ENCODE data around the gene RIN2. TPM values are rescaled to one million over a fixed set of nuclear protein-coding genes. Genes with fewer than 3 reads are reported as not detected.

RIN2 gene
- total and polyA plus RNA-seq, 9 of the 15 experiments (the other 6 are each of a cell fraction or from before 2014, with no cell fraction given): 0.09 TPM; not detected in 8

DNA sequence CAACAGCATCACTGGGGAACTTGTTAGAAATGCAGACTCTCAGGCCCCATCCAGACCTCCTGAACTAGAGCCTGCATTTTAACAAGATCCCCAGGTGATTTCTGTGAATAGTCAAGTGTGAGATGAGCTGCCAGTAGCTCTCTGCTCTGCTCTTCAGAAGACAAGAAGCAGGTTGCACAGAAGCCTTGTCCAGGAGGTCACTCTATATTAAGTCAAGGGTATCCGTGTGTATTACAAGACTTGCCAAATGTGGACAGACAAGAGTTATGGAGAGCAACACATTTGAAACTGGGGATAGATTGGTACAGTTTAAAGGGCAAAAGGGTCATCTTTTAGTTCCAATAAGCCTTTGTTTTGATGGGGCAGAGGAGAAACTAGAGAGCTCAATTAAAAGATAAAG is 23.2 kb upstream of the RIN2 start:
- Histone ChIP-seq H3K9me1 (ENCODE audit: control insufficient read depth, insufficient read depth, low read length) (no peaks in the 10 kb centered on the region), H4K20me1 (replicated peaks; ENCODE audit: control insufficient read depth, insufficient read depth, low read length) (no peaks in the 10 kb centered on the region), H3K27ac (ENCODE audit: extremely low read depth, low read depth, low read length) (no peak overlapping the region), H3K9me3 (replicated peaks; ENCODE audit: control insufficient read depth, insufficient read depth, low read depth, low read length) (no peaks in the 10 kb centered on the region), H2AFZ (ENCODE audit: low read depth, low read length) (no peak overlapping the region), H3K36me3 (ENCODE audit: control insufficient read depth, insufficient read depth, low read length) (no peaks in the 10 kb centered on the region), H3K79me2 (ENCODE audit: control insufficient read depth, insufficient read depth, low read length) (no peaks in the 10 kb centered on the region), H3K4me1 (replicated peaks in 1 of 2; ENCODE audit: control insufficient read depth in 2 of 2, insufficient read depth in 2 of 2, low read length in 2 of 2) (no peaks in the 10 kb centered on the region), H3K27me3 (ENCODE audit: control insufficient read depth in 2 of 2, insufficient read depth in 2 of 2, low read length in 2 of 2) (no peaks in the 10 kb centered on the region; a peak in 1 of 5 replicates), H3K4me2 (ENCODE audit: insufficient read depth, low read length) (no peak overlapping the region), H3K4me3 (no peak overlapping the region), H3K9ac (ENCODE audit: insufficient read depth in 1 of 2, low read depth in 2 of 2, low read length in 2 of 2) (no peak overlapping the region)
- DNase-seq (ENCODE audit: extremely low read depth in 1 of 4, low spot score in 3 of 4) (no peak), FAIRE-seq (no peak), ATAC-seq (no peak)
- ChIA-PET POLR2A (interaction anchor here (0.6 kb wide), 1 partner anchor 211 kb away, joined by 3 read pairs; no protein-coding TSS in a partner anchor), CTCF (ENCODE audit: low intra/inter-chr PET ratio) (no interaction called here)
- in situ Hi-C loops (cut with MboI): no loop called here
- no peak for TF ChIP-seq JUN (IDR thresholded peaks at IDR 0.05; ENCODE audit: borderline replicate concordance, low read depth, low read length)
- no peak for TF ChIP-seq JUN (CRISPR knock-in tag; IDR thresholded peaks at IDR 0.05; ENCODE audit: borderline replicate concordance)
- no peak for TF ChIP-seq MYC (IDR thresholded peaks at IDR 0.05; ENCODE audit: low read depth, low read length)
- TF ChIP-seq MYC (CRISPR knock-in tag; IDR thresholded peaks at IDR 0.05; ENCODE audit: borderline replicate concordance, low read depth): no peak
- no peak for TF ChIP-seq POLR2H (tag; IDR thresholded peaks at IDR 0.05; ENCODE audit: low read depth)
- TF ChIP-seq, protein P1, sequence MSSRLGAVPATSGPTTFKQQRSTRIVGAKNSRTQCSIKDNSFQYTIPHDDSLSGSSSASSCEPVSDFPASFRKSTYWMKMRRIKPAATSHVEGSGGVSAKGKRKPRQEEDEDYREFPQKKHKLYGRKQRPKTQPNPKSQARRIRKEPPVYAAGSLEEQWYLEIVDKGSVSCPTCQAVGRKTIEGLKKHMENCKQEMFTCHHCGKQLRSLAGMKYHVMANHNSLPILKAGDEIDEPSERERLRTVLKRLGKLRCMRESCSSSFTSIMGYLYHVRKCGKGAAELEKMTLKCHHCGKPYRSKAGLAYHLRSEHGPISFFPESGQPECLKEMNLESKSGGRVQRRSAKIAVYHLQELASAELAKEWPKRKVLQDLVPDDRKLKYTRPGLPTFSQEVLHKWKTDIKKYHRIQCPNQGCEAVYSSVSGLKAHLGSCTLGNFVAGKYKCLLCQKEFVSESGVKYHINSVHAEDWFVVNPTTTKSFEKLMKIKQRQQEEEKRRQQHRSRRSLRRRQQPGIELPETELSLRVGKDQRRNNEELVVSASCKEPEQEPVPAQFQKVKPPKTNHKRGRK (tag; IDR thresholded peaks at IDR 0.05): no peak
- TF ChIP-seq, protein P2, sequence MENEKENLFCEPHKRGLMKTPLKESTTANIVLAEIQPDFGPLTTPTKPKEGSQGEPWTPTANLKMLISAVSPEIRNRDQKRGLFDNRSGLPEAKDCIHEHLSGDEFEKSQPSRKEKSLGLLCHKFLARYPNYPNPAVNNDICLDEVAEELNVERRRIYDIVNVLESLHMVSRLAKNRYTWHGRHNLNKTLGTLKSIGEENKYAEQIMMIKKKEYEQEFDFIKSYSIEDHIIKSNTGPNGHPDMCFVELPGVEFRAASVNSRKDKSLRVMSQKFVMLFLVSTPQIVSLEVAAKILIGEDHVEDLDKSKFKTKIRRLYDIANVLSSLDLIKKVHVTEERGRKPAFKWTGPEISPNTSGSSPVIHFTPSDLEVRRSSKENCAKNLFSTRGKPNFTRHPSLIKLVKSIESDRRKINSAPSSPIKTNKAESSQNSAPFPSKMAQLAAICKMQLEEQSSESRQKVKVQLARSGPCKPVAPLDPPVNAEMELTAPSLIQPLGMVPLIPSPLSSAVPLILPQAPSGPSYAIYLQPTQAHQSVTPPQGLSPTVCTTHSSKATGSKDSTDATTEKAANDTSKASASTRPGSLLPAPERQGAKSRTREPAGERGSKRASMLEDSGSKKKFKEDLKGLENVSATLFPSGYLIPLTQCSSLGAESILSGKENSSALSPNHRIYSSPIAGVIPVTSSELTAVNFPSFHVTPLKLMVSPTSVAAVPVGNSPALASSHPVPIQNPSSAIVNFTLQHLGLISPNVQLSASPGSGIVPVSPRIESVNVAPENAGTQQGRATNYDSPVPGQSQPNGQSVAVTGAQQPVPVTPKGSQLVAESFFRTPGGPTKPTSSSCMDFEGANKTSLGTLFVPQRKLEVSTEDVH (IDR thresholded peaks at IDR 0.05; ENCODE audit: low read depth, partially characterized antibody): no peak
- TF ChIP-seq ZNF140 (CRISPR knock-in tag; IDR thresholded peaks at IDR 0.05): no peak
- TF ChIP-seq SIX5 (IDR thresholded peaks at IDR 0.05; ENCODE audit: borderline replicate concordance in 1 of 2, insufficient read depth in 1 of 2, low read depth in 1 of 2, low read length in 2 of 2): no peak
- TF ChIP-seq KAT7 (CRISPR knock-in tag; IDR thresholded peaks at IDR 0.05; ENCODE audit: borderline replicate concordance): no peak
- TF ChIP-seq, protein P3, sequence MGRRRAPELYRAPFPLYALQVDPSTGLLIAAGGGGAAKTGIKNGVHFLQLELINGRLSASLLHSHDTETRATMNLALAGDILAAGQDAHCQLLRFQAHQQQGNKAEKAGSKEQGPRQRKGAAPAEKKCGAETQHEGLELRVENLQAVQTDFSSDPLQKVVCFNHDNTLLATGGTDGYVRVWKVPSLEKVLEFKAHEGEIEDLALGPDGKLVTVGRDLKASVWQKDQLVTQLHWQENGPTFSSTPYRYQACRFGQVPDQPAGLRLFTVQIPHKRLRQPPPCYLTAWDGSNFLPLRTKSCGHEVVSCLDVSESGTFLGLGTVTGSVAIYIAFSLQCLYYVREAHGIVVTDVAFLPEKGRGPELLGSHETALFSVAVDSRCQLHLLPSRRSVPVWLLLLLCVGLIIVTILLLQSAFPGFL (CRISPR knock-in tag; IDR thresholded peaks at IDR 0.05): no peak
- no peak for TF ChIP-seq CBFA2T3 (IDR thresholded peaks at IDR 0.05)
- no peak for TF ChIP-seq ETV6 (IDR thresholded peaks at IDR 0.05; ENCODE audit: borderline replicate concordance in 1 of 2, low read depth in 2 of 2, low read length in 1 of 2)
- no peak for TF ChIP-seq ETV6 (CRISPR knock-in tag; IDR thresholded peaks at IDR 0.05; ENCODE audit: borderline replicate concordance)
- intact Hi-C loops (cut with micrococcal nuclease): no loop called here
- WGBS (ENCODE audit: insufficient coverage, low coverage, missing lambda C conversion rate): 0% methylated on average over 1 of the region's 1 CpG
- no TSS peak for BruUV-seq (replicated peaks)
